HG02678 (cell line): ENCODE measurements around the gene LRRC3C.
"Not testable (repeated sequence)": the region's sequence is repeated elsewhere in the genome, so short reads cannot be mapped to it uniquely, and the experiment has no call there.

Experiments used
- ATAC-seq: cut with Tn5 transposase; IDR thresholded peaks from one replicate; pipeline ENCODE4 v1.9.1; 2021; ENCODE audit warnings: mild to moderate bottlenecking, moderate library complexity; ENCODE audit not compliant: unreplicated experiment

The LRRC3C gene

DNA sequence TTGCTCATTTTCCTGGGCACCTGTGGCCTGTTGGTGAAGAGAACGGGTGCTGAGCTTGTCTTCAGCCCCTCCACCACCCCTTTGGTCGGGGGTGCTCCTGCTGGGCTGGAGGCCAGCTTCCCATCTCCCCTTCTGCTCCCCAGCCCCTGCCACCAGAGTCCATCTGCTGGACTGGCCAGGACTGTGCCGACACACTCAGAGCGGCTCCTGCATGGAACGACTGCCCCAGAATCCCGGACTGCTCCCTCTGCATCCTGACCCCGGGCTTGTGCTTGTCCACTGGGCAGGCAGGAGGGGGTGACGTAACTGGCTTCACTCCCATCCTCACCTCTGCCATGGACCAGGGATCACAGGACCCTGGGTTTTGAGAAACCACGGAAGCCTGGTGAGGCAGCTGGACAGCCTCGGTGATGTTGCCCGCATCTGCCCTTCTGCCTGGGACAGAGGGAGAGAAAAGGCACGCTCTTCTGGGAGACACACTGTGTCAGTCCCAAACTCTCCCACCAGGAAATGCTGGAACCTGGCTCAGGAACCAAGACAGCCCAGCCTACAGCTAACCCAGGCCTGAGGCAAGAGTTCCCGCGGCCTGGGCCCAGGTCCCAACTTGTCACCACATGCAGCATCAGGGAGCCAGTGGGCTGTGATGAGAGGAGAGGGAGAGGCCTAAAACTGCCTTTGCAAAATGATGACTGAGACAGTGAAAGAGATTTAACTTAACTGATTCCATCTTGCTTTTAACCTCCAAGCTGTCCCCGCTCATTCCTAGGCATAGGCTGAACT lies 19.2 kb downstream of the LRRC3C start:
- ATAC-seq, result no peak

DNA sequence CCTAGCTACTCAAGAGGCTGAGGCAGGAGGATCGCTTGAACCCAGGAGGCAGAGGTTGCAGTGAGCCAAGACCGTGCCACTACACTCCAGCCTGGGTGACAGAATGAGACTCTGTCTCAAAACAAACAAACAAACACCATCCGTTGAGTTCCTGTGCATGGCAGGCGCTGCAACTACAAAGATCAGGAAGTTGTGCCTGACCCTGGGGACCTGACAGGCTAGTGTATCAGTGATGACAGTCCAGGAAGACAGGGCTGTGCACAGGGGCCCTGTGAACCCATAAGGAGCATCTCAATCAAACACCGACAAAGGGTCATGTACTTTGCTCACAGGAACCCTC lies 20.9 kb downstream of the LRRC3C start:
- ATAC-seq, result not testable (repeated sequence)

GRCh38 chr17:39949028-39949427 lies 21.5 kb downstream of the LRRC3C start:
- ATAC-seq, result no peak

DNA sequence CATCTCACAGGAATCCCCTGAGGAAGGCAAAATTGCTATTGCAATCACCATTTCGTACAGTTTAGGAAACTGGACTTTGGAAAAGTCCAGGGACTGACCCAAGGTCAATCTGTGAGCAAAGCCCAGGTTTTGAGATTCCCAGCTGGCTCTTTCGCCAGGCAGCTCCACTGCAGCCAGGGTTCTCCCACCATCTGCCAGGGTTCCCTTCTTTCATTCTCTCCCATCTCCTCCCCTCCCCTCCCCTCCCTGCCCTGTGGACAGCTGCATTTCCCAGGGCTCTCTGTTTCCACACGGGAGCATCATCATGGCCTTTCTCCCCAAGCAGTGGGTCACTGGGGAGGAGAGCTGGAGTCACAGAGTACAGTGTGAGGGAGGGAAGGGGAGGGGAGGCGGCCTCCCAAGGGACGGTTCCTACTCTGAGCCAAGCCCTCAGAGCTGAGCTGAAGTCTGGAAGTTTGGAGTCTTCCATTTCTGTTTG lies 23.4 kb downstream of the LRRC3C start:
- ATAC-seq, result no peak

- ATAC-seq, result no peak
Observed at GRCh38 chr17:39951924-39952679, 24.6 kb downstream of the LRRC3C start.

DNA sequence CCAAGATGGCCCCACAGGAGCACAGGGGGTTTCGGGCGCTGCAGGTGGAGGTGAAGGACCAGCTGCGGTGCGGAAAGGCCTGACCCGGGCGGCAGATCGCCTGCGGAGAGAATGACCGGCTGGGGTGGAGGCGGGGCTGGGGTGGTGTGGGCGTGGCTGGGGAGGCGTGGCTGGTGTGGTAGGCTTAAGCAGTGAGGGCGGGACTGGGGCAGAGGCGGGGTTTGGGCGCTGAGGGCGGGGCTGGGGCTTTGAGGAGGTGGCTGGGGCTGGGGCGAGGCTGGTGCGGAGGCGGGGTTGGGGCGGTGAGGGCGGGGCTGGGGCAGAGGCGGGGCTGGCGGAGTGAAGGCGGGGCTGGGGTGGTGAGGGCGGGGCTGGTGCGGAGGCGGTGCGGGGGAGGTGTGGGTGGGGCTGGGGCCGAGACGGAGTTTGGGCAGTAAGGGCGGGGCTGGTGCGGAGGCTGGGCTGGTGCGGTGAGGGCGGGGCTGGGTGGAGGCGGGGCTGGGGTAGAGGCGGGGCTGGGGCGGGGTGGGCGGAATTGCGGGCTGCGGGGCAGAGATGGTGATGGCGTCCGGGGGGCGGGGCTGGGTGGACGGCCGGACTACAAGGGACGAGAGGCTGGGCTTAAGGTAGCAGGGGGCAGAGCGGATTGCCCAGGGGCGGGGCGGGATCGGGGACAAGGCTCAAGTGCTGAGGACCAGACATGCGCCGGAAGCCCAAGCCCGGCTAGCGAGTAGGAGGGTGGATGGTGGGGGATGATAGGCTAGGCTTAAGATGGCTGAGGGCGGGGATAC lies 25.3 kb downstream of the LRRC3C start:
- ATAC-seq, result peak; percentile 82

GRCh38 chr17:39953471-39953888 lies 25.9 kb downstream of the LRRC3C start:
- no peak for ATAC-seq

GRCh38 chr17:39954876-39955275 lies 27.3 kb downstream of the LRRC3C start:
- no peak for ATAC-seq

DNA sequence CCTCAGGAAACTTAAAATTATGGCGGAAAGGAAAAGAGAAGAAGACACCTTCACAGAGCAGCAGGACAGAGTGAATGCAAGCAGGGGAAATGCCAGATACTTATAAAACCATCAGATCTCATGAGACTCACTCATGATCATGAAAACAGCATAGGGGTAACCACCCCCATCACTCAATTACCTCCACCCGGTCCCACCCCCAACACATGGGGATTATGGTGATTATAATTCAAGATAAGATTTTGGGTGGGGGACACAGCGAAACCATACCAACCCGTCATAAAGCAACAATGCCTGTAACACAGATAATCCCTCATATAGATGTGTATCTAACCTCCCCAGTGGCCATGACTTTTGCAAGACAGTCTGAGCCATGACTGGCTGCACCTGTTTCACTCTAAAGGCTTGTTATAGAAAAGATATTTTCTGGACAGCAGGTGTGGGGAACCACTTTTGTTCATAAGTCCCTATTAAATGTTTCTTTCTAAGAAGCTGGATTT lies 28.2 kb downstream of the LRRC3C start:
- no peak for ATAC-seq

- no peak for ATAC-seq
Observed at GRCh38 chr17:39960524-39961041, 33.1 kb downstream of the LRRC3C start.

- no peak for ATAC-seq
Observed at GRCh38 chr17:39962642-39963220, 35.2 kb downstream of the LRRC3C start, which contains the start of gene GSDMA. Gene GSDMA, plus strand, starts transcription at chr17:39963004. Its CDS starts 2,684 bp downstream, at chr17:39965688.

GRCh38 chr17:39963829-39964228 lies 36.3 kb downstream of the LRRC3C start:
- ATAC-seq, result no peak

- no peak for ATAC-seq
Observed at GRCh38 chr17:39965017-39965699, 37.6 kb downstream of the LRRC3C start.

GRCh38 chr17:39966771-39967170 lies 39.2 kb downstream of the LRRC3C start:
- no peak for ATAC-seq

DNA sequence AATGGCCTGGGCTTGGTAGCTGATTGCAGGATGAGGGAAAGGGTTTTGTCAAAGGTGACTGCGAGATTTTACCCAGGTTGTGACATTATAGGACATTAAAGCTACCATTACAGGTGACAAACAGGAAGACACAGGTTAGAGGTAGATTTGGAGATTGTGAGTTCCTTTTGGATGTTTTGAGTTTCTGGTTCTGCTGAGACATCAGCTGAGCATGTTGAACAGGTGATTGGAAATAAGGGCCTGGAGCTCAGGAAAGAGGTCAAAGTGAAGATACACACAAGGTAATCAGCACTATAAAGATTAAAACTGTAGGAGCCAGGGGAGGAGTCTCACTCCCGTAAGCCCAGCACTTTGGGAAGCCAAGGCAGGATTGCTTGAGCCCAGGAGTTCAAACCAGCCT lies 41.2 kb downstream of the LRRC3C start:
- ATAC-seq, result no peak

DNA sequence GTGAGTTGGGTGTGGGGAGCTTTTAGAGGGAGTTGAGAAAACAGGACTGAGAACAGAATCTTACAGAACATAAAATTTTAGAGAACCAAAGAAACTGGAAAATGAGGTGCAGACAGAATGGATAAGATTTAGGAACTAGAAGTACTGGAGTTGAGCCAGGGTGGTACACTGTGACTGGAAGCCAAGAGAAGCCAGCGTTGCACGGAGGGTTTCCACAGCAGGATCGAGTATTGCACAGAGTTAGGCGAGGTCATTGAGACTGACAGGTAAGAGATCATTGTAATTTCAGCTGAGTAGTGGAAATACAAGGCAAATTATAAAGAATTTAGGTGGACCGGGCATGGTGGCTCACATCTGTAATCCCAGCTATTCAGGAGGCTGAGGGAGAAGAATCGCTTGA lies 41.8 kb downstream of the LRRC3C start:
- no peak for ATAC-seq

GRCh38 chr17:39970157-39970692 lies 42.7 kb downstream of the LRRC3C start:
- no peak for ATAC-seq

- ATAC-seq, result no peak
Observed at GRCh38 chr17:39971076-39971603, 43.6 kb downstream of the LRRC3C start.

DNA sequence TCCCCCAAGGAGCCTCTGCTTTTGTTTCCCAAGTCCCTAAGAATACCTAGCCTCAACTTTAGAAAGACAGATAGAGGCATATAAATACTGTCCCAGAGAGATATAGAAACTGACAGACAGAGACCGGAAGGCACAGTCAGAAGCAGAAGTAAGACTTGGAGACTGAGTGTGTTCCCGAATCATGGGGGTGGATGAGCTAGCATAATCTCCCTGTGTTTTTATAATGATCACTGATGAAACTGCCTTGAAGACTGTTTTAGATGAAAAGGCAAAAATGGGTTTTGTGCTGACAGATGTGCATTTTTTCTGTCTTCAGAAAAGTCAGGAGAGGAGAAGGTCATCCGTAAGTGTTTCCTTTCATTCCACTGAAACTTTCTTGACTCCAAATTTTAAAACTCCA lies 44.7 kb downstream of the LRRC3C start:
- no peak for ATAC-seq
